ENCODE measurements around the gene KRTAP4-16.
"Not testable (repeated sequence)": the region's sequence is repeated elsewhere in the genome, so short reads cannot be mapped to it uniquely, and the experiment has no call there.

Gene KRTAP4-16

DNA sequence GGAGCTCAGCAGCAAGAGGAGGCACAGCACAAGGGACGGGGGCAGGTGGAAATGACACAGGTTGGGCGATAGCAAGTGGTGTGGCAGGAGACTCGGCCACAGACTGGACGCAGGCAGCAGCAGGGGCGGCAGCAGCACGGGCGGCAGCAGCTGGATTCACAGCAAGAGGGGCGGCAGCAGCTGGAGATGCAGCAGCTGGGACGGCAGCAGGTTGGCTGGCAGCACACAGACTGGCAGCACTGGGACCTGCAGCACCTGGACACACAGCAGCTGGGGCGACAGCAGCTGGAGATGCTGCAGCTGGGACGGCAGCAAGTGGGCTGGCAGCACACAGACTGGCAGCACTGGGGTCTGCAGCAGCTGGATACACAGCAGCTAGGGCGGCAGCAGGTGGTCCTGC lies 37.9 kb upstream of the KRTAP4-16 start:
- not testable (repeated sequence) for H3K4me3 ChIP-seq (ENCODE audit: low read depth, low read length)

GRCh38 chr17:41133880-41134735 lies 32.1 kb upstream of the KRTAP4-16 start:
- no peaks in the 10 kb centered on the region for H3K9me3 ChIP-seq (ENCODE audit: control insufficient read depth, insufficient read depth, low read depth, low read length)
- H3K9ac ChIP-seq (ENCODE audit: low read length), result no peak overlapping the region
- no peaks in the 10 kb centered on the region for H3K36me3 ChIP-seq (ENCODE audit: control insufficient read depth, insufficient read depth, low read length)
- no peak overlapping the region for H3K4me3 ChIP-seq (ENCODE audit: low read depth, low read length)
- H3K27me3 ChIP-seq (ENCODE audit: control insufficient read depth, insufficient read depth, low read length), result no peaks in the 10 kb centered on the region
- no peaks in the 10 kb centered on the region for H3K4me1 ChIP-seq (ENCODE audit: control insufficient read depth, insufficient read depth, low read length)
- no peak overlapping the region for H3K27ac ChIP-seq (ENCODE audit: low read depth, low read length)

More for the DNA sequence above, 37.9 kb upstream of the KRTAP4-16 start:
- H3K36me3 ChIP-seq (ENCODE audit: control insufficient read depth, insufficient read depth, low read length); H3K9ac ChIP-seq (ENCODE audit: low read length); H3K4me1 ChIP-seq (ENCODE audit: control insufficient read depth, insufficient read depth, low read length); H3K27me3 ChIP-seq (ENCODE audit: control insufficient read depth, insufficient read depth, low read length); H3K27ac ChIP-seq (ENCODE audit: low read depth, low read length): not testable (repeated sequence)
- H3K9me3 ChIP-seq (ENCODE audit: control insufficient read depth, insufficient read depth, low read depth, low read length), result peaks cover 24% of the 10 kb centered on the region

DNA sequence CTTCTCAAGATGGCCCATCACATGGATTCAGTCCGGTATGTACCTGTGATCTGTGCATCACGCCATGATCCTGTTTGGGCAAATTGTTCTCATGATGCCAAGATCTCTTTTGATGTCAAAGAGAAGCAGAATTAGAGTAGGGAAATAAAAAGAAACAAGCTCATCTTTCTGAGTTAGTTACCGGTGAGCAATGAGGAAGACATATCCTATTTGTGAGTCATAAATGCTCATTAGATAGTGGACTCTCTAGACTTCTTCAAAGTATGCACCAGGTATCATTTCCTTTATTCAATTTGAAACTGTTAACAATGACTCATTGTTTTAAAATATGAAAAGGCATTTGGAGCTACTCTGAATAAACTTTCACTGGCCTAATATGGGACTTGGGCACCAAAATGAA lies 30.0 kb upstream of the KRTAP4-16 start:
- no peak overlapping the region for H3K27ac ChIP-seq (ENCODE audit: low read depth, low read length)
- H3K27me3 ChIP-seq (ENCODE audit: control insufficient read depth, insufficient read depth, low read length), result no peaks in the 10 kb centered on the region
- H3K4me1 ChIP-seq (ENCODE audit: control insufficient read depth, insufficient read depth, low read length), result no peaks in the 10 kb centered on the region
- H3K36me3 ChIP-seq (ENCODE audit: control insufficient read depth, insufficient read depth, low read length), result no peaks in the 10 kb centered on the region
- H3K9me3 ChIP-seq (ENCODE audit: control insufficient read depth, insufficient read depth, low read depth, low read length), result no peaks in the 10 kb centered on the region
- H3K4me3 ChIP-seq (ENCODE audit: low read depth, low read length), result no peak overlapping the region
- H3K9ac ChIP-seq (ENCODE audit: low read length), result no peak overlapping the region

DNA sequence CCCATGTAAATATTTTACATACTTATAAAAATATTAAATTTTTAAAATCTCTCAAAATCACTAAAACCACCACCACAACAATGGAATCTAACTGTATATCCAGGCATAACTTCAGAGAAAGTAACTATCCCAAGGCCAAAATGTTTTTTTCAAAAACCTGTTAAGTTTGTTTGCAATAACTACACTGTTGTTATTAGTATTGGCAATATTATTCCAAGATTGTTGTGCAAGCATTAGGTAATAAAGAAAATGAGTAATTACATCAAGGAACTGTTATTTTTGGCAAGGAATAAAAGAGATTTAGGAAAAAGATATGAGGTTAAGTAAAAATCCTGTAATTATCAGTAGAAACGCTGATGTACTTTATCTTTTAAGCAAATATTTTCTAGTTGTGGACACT lies 25.4 kb upstream of the KRTAP4-16 start:
- no peaks in the 10 kb centered on the region for H3K36me3 ChIP-seq (ENCODE audit: control insufficient read depth, insufficient read depth, low read length)
- H3K4me3 ChIP-seq (ENCODE audit: low read depth, low read length), result no peak overlapping the region
- no peaks in the 10 kb centered on the region for H3K4me1 ChIP-seq (ENCODE audit: control insufficient read depth, insufficient read depth, low read length)
- no peaks in the 10 kb centered on the region for H3K9me3 ChIP-seq (ENCODE audit: control insufficient read depth, insufficient read depth, low read depth, low read length)
- H3K27ac ChIP-seq (ENCODE audit: low read depth, low read length), result no peak overlapping the region
- no peaks in the 10 kb centered on the region for H3K27me3 ChIP-seq (ENCODE audit: control insufficient read depth, insufficient read depth, low read length)
- no peak overlapping the region for H3K9ac ChIP-seq (ENCODE audit: low read length)

GRCh38 chr17:41126412-41126811 lies 24.4 kb upstream of the KRTAP4-16 start:
- Histone ChIP-seq H3K4me3 (ENCODE audit: low read depth, low read length) (no peak overlapping the region), H3K9me3 (ENCODE audit: control insufficient read depth, insufficient read depth, low read depth, low read length) (no peaks in the 10 kb centered on the region), H3K27me3 (ENCODE audit: control insufficient read depth, insufficient read depth, low read length) (no peaks in the 10 kb centered on the region), H3K4me1 (ENCODE audit: control insufficient read depth, insufficient read depth, low read length) (no peaks in the 10 kb centered on the region), H3K36me3 (ENCODE audit: control insufficient read depth, insufficient read depth, low read length) (no peaks in the 10 kb centered on the region), H3K27ac (ENCODE audit: low read depth, low read length) (no peak overlapping the region), H3K9ac (ENCODE audit: low read length) (no peak overlapping the region)

DNA sequence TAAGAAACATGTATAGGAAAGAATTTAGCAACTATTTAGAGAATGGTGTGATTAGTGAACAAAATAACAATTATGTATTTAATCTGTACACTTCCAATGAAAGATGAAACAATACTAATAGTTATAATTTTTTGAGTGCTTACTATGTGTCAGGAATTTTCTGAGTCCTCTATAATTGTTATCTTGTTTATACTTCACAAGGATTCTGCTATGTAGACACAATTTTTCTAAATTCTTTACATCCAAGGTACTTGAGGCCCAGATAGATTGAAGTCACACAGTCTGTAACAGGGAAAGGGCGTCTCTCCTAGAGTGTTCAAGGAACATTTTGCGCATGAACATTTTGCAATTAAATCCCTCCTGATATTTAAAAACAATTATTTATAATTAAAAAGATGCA lies 23.1 kb upstream of the KRTAP4-16 start:
- H3K4me1 ChIP-seq (ENCODE audit: control insufficient read depth, insufficient read depth, low read length), result no peaks in the 10 kb centered on the region
- H3K27me3 ChIP-seq (ENCODE audit: control insufficient read depth, insufficient read depth, low read length), result no peaks in the 10 kb centered on the region
- H3K27ac ChIP-seq (ENCODE audit: low read depth, low read length), result no peak overlapping the region
- no peaks in the 10 kb centered on the region for H3K36me3 ChIP-seq (ENCODE audit: control insufficient read depth, insufficient read depth, low read length)
- H3K4me3 ChIP-seq (ENCODE audit: low read depth, low read length), result no peak overlapping the region
- no peaks in the 10 kb centered on the region for H3K9me3 ChIP-seq (ENCODE audit: control insufficient read depth, insufficient read depth, low read depth, low read length)
- H3K9ac ChIP-seq (ENCODE audit: low read length), result no peak overlapping the region

DNA sequence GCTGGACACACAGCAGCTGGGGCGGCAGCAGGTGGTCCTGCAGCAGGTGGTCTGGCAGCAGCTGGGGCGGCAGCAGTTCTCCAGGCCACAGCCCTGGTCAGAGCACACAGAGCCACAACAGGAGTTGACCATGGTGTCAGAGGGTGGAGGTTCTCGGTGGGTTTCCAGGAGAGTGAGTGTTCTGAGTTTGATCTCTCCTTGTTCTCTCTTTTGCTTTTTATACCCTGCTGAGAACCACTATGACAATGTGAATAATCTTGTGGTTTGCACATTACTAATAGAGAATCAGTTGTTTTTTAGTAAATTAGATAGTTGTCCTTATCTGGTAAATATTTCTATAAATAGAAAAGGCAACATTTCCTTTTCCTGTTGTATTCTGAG lies 22.0 kb upstream of the KRTAP4-16 start, which contains the start of gene KRTAP4-12:
TSS of gene KRTAP4-12 (minus strand) at position 192 of the 381 bp plus-strand sequence. CDS start at position 132, 60 bp downstream.
- H3K27me3 ChIP-seq (ENCODE audit: control insufficient read depth, insufficient read depth, low read length); H3K9me3 ChIP-seq (ENCODE audit: control insufficient read depth, insufficient read depth, low read depth, low read length); H3K27ac ChIP-seq (ENCODE audit: low read depth, low read length); H3K36me3 ChIP-seq (ENCODE audit: control insufficient read depth, insufficient read depth, low read length); H3K4me1 ChIP-seq (ENCODE audit: control insufficient read depth, insufficient read depth, low read length); H3K4me3 ChIP-seq (ENCODE audit: low read depth, low read length); H3K9ac ChIP-seq (ENCODE audit: low read length): not testable (repeated sequence)

- H3K27me3 ChIP-seq (ENCODE audit: control insufficient read depth, insufficient read depth, low read length); H3K36me3 ChIP-seq (ENCODE audit: control insufficient read depth, insufficient read depth, low read length); H3K4me1 ChIP-seq (ENCODE audit: control insufficient read depth, insufficient read depth, low read length); H3K27ac ChIP-seq (ENCODE audit: low read depth, low read length); H3K9ac ChIP-seq (ENCODE audit: low read length); H3K9me3 ChIP-seq (ENCODE audit: control insufficient read depth, insufficient read depth, low read depth, low read length); H3K4me3 ChIP-seq (ENCODE audit: low read depth, low read length): not testable (repeated sequence)
Observed at GRCh38 chr17:41123292-41123990, 21.4 kb upstream of the KRTAP4-16 start.

DNA sequence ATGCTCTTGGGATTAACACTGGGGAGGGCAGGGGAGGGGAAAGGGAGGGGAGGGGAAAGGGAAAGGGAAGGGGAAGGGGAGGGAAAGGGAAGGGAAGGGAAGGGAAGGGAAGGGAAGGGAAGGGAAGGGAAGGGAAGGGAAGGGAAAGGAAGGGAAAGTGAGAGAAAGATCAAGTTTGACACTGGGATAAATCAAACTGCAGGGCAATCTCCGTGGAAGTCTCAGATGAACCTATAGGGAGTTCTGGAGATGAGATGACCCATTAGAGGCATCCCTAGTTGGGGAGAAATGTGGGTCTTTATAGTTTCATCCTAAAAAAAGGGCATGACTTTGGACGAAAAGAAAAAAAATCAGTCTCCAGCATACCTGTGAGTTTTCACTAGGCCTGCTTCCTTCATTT lies 19.7 kb upstream of the KRTAP4-16 start:
- no peaks in the 10 kb centered on the region for H3K27me3 ChIP-seq (ENCODE audit: control insufficient read depth, insufficient read depth, low read length)
- no peak overlapping the region for H3K4me3 ChIP-seq (ENCODE audit: low read depth, low read length)
- no peaks in the 10 kb centered on the region for H3K4me1 ChIP-seq (ENCODE audit: control insufficient read depth, insufficient read depth, low read length)
- H3K36me3 ChIP-seq (ENCODE audit: control insufficient read depth, insufficient read depth, low read length), result no peaks in the 10 kb centered on the region
- no peak overlapping the region for H3K27ac ChIP-seq (ENCODE audit: low read depth, low read length)
- H3K9ac ChIP-seq (ENCODE audit: low read length), result no peak overlapping the region
- H3K9me3 ChIP-seq (ENCODE audit: control insufficient read depth, insufficient read depth, low read depth, low read length), result no peaks in the 10 kb centered on the region

DNA sequence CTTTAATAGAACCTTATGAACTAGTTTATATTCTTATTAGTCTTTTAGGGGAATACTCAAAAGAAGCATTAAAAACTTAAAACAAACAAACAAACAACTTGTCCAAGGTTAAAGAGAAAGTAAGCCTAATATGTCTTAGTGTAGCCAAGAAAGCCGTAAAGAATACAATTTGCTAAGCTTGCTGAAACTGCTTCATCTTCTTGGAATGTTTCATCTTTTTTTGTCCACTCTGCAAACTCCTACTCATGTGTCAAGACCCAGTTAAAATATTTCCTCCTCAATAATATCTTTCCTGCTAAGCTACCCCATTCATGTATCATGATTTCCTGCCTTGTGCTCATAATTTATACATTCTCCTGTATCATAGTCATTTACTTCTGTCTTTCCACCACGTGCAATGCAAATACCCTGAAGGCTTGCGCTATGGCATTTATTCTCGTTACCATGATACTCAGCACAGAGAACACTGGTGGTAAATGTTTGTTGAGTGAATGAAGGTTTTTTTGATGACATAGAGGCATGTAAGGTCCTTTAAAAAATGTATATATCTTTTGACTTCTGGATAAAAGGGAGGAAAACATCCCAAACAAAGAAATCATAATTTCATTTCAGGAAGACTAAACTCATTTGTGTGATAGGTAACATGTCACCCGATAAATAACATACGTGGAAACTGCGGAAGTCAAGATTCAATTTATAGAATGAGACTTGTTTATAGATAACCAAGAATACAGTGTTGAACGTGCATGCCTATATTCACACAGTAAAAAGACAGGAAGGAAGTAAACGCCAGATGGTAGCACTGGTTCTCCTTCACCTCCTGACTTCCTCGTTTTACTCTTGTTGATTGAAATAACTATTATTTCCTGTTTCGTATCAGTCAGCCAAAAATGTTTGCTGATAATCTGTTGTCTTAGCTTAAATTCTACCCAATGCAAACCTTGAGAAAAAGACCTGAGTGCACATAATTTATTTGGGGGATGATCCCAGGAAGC lies 18.0 kb upstream of the KRTAP4-16 start:
- not testable (repeated sequence) for H3K36me3 ChIP-seq (ENCODE audit: control insufficient read depth, insufficient read depth, low read length); H3K4me1 ChIP-seq (ENCODE audit: control insufficient read depth, insufficient read depth, low read length); H3K27ac ChIP-seq (ENCODE audit: low read depth, low read length); H3K9ac ChIP-seq (ENCODE audit: low read length); H3K27me3 ChIP-seq (ENCODE audit: control insufficient read depth, insufficient read depth, low read length); H3K9me3 ChIP-seq (ENCODE audit: control insufficient read depth, insufficient read depth, low read depth, low read length); H3K4me3 ChIP-seq (ENCODE audit: low read depth, low read length)

Measured in HUES6 (cell line).